B cell (primary cell): ENCODE measurements around the gene CELF4.

Experiments used
- CTCF ChIP-seq: fragments of 200-600 bp; IDR thresholded peaks from one replicate; pipeline ENCODE4 v1.8.0; 2022; ENCODE audit warnings: antibody characterized with exemption, mild to moderate bottlenecking
- EZH2 ChIP-seq: IDR thresholded peaks from 2 replicates; pipeline ENCODE4 v1.6.1; 2012; ENCODE audit warnings: borderline replicate concordance, low read depth, mild to moderate bottlenecking, moderate library complexity, low read length; ENCODE audit not compliant: insufficient read depth, poor library complexity, severe bottlenecking

GRCh38 chr18:37534627-37535026 lies 31.0 kb downstream of the CELF4 start:
- no peak for TF ChIP-seq CTCF
- no peak for TF ChIP-seq EZH2
